Right lung (tissue), 5 donors: ENCODE measurements around the gene ACTA2. TPM values are rescaled to one million over a fixed set of nuclear protein-coding genes. Genes with fewer than 3 reads are reported as not detected.
A peak's percentile ranks its signal among the peaks of the same experiment; 100 is the strongest.

Experiments
- DNase-seq, 2 donors: peaks; one replicate each; pipeline ENCODE4 v3.0.0-alpha.2; 2013
- polyA plus RNA-seq, 5 donors: library from polyadenylated mRNA; unstranded; fragments of 120-200 nt; gene quantifications; one replicate each; pipeline versions ENCODE4 v1.2.1 to v1.2.3, GENCODE V29; 2013; ENCODE audit warnings: inconsistent platforms in 1 of 5, low replicate concordance in 1 of 5; ENCODE audit not compliant: insufficient read length in 5 of 5, insufficient read depth in 1 of 5

ACTA2 gene
- polyA plus RNA-seq, 5 donors: 392 to 763 (median 536) TPM

GRCh38 chr10:88983939-88984338 lies 31.4 kb upstream of the ACTA2 start:
- DNase-seq: no peak

- no peak for DNase-seq
Measured at GRCh38 chr10:88983206-88983605, 30.6 kb upstream of the ACTA2 start.

GRCh38 chr10:88982366-88982765 lies 29.8 kb upstream of the ACTA2 start:
- DNase-seq: no peak

- DNase-seq: no peak
Measured at GRCh38 chr10:88981435-88981834, 28.9 kb upstream of the ACTA2 start.

- no peak for DNase-seq
Measured at GRCh38 chr10:88980800-88981199, 28.2 kb upstream of the ACTA2 start.

- DNase-seq: no peak
Measured at GRCh38 chr10:88980247-88980646, 27.7 kb upstream of the ACTA2 start.

GRCh38 chr10:88979603-88980002 lies 27.0 kb upstream of the ACTA2 start:
- DNase-seq: no peak

- DNase-seq: peak in 1 of 2 donors; percentile 51
Measured at GRCh38 chr10:88979153-88979562, 26.6 kb upstream of the ACTA2 start.

GRCh38 chr10:88978463-88978862 lies 25.9 kb upstream of the ACTA2 start:
- DNase-seq: no peak

GRCh38 chr10:88975377-88975720 lies 22.8 kb upstream of the ACTA2 start:
- DNase-seq: no peak

GRCh38 chr10:88974446-88975376 lies 22.1 kb upstream of the ACTA2 start:
- DNase-seq: no peak

- no peak for DNase-seq
Measured at GRCh38 chr10:88974012-88974411, 21.4 kb upstream of the ACTA2 start.

GRCh38 chr10:88971221-88972061 lies 18.9 kb upstream of the ACTA2 start:
- peak; percentile 71 to 73 for DNase-seq

- peak in 1 of 2 donors; percentile 47 for DNase-seq
Measured at GRCh38 chr10:88968391-88968790, 15.8 kb upstream of the ACTA2 start.

- no peak for DNase-seq
Measured at GRCh38 chr10:88966797-88967196, 14.2 kb upstream of the ACTA2 start.

GRCh38 chr10:88964869-88965415 lies 12.4 kb upstream of the ACTA2 start:
- DNase-seq: no peak

- no peak for DNase-seq
Measured at GRCh38 chr10:88964360-88964759, 11.8 kb upstream of the ACTA2 start.

- no peak for DNase-seq
Measured at GRCh38 chr10:88963318-88963717, 10.7 kb upstream of the ACTA2 start.

- DNase-seq: no peak
Measured at GRCh38 chr10:88962336-88962735, 9.8 kb upstream of the ACTA2 start.

- no peak for DNase-seq
Measured at GRCh38 chr10:88961266-88961665, 8.7 kb upstream of the ACTA2 start.

GRCh38 chr10:88960802-88961201 lies 8.2 kb upstream of the ACTA2 start:
- DNase-seq: no peak

- no peak for DNase-seq
Measured at GRCh38 chr10:88958721-88959120, 6.1 kb upstream of the ACTA2 start.

- no peak for DNase-seq
Measured at GRCh38 chr10:88957381-88957780, 4.8 kb upstream of the ACTA2 start.
